ENCODE data around the gene CEBPA.
"Not testable (repeated sequence)": the region's sequence is repeated elsewhere in the genome, so short reads cannot be mapped to it uniquely, and the experiment has no call there.

The CEBPA gene

DNA sequence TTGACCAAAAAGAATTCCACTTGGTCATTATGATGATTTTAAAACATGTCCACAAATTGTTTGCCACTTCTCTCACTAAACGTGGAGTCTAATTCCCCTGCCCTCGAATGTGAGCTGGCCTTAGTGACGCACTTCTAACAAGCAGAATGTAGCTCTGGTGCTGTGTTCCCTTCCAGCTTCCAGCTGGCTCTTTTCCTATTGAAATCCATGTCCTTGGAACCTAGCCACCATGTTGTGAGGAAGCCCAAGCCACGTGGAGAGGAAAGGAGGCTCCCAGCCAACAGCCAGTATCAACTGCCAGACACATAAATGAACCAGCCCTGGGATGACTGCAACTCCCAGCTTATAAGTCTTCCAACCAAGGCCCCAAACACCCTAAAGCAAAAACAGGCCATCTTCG lies 23.6 kb upstream of the CEBPA start:
- Histone ChIP-seq H3K9me3 (ENCODE audit: insufficient read depth, low read length) (no peaks in the 10 kb centered on the region), H3K9ac (ENCODE audit: low read length) (no peak overlapping the region), H3K27me3 (ENCODE audit: low read depth, low read length) (peaks cover 8% of the 10 kb centered on the region; the same call in 1 of the 2 replicates), H3K4me1 (ENCODE audit: low read length) (no peaks in the 10 kb centered on the region), H3K36me3 (replicated peaks; ENCODE audit: low read depth, low read length) (no peaks in the 10 kb centered on the region), H4K20me1 (ENCODE audit: insufficient read depth, low read length) (no peaks in the 10 kb centered on the region), H3K79me2 (ENCODE audit: low read length) (no peaks in the 10 kb centered on the region), H2AFZ (ENCODE audit: low read depth, low read length) (no peak overlapping the region), H3K4me2 (ENCODE audit: low read length) (no peak overlapping the region), H3K4me3 (ENCODE audit: low read length) (no peak overlapping the region), H3K27ac (ENCODE audit: low read length) (no peak overlapping the region)
- no peak for TF ChIP-seq EZH2phosphoT487 (IDR thresholded peaks at IDR 0.05; ENCODE audit: low read depth)
- TF ChIP-seq, protein P1, sequence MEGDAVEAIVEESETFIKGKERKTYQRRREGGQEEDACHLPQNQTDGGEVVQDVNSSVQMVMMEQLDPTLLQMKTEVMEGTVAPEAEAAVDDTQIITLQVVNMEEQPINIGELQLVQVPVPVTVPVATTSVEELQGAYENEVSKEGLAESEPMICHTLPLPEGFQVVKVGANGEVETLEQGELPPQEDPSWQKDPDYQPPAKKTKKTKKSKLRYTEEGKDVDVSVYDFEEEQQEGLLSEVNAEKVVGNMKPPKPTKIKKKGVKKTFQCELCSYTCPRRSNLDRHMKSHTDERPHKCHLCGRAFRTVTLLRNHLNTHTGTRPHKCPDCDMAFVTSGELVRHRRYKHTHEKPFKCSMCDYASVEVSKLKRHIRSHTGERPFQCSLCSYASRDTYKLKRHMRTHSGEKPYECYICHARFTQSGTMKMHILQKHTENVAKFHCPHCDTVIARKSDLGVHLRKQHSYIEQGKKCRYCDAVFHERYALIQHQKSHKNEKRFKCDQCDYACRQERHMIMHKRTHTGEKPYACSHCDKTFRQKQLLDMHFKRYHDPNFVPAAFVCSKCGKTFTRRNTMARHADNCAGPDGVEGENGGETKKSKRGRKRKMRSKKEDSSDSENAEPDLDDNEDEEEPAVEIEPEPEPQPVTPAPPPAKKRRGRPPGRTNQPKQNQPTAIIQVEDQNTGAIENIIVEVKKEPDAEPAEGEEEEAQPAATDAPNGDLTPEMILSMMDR (IDR thresholded peaks at IDR 0.05; ENCODE audit: low read depth, low read length), result no peak

DNA sequence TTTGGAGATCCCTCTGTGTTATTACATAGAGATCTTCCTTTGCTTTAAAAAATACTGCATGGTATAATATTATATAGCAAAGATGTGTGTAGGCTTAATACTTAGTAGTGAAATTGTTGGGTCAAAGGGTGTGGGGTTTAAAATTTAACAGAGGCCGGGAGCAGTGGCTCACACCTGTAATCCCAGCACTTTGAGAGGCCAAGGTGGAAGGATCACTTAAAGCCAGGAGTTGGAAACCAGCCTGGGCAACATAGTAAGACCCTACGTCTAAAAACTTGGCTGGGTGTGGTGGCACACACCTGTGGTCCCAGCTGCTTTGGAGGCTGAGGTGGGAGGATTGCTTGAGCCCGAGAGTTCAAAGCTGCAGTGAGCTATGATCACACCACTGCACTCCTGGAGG lies 22.3 kb upstream of the CEBPA start:
- no peak overlapping the region for H3K4me2 ChIP-seq (ENCODE audit: low read length)
- H3K4me3 ChIP-seq (ENCODE audit: low read length), result no peak overlapping the region
- H3K9ac ChIP-seq (ENCODE audit: low read length), result no peak overlapping the region
- TF ChIP-seq, protein P1 (IDR thresholded peaks at IDR 0.05; ENCODE audit: low read depth, low read length), result no peak
- no peak for TF ChIP-seq EZH2phosphoT487 (IDR thresholded peaks at IDR 0.05; ENCODE audit: low read depth)
- no peaks in the 10 kb centered on the region for H3K79me2 ChIP-seq (ENCODE audit: low read length)
- H4K20me1 ChIP-seq (ENCODE audit: insufficient read depth, low read length), result no peaks in the 10 kb centered on the region
- no peaks in the 10 kb centered on the region for H3K9me3 ChIP-seq (ENCODE audit: insufficient read depth, low read length)
- H3K4me1 ChIP-seq (ENCODE audit: low read length), result no peaks in the 10 kb centered on the region
- no peaks in the 10 kb centered on the region for H3K36me3 ChIP-seq (replicated peaks; ENCODE audit: low read depth, low read length)
- no peak overlapping the region for H3K27ac ChIP-seq (ENCODE audit: low read length)
- H3K27me3 ChIP-seq (ENCODE audit: low read depth, low read length), result peaks cover 4% of the 10 kb centered on the region; the same call in 1 of the 2 replicates
- H2AFZ ChIP-seq (ENCODE audit: low read depth, low read length), result no peak overlapping the region

DNA sequence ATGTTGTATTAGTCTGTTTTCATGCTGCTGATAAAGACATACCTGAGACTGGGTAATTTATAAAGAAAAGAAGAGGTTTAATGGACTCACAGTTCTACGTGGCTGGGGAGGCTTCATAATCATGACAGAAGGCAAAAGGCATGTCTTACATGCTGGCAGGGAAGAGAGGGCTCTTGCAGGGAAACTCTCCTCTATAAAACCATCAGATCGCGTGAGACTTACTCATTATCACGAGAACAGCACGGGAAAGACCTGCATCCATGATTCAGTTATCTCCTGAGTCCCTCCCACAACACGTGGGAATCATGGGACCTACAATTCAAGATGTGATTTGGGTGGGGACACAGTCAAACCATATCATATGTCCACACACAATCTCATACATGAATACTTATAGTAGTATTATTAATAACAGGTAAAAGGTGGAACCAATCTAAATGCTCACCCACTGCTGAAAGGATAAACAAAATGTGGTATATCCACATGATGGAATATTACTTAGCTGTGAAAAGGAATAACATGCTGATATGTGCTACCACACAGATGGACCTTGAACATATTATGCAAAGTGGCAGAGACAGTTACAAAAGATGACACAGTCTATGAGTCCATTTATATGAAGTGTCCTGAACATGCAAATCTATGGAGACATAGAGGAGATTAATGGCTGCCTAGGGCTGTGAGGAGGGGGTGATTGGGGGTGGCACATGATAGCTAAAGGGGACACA lies 20.9 kb upstream of the CEBPA start:
- Histone ChIP-seq H3K36me3 (replicated peaks; ENCODE audit: low read depth, low read length) (no peaks in the 10 kb centered on the region), H3K9ac (ENCODE audit: low read length) (no peak overlapping the region)

DNA sequence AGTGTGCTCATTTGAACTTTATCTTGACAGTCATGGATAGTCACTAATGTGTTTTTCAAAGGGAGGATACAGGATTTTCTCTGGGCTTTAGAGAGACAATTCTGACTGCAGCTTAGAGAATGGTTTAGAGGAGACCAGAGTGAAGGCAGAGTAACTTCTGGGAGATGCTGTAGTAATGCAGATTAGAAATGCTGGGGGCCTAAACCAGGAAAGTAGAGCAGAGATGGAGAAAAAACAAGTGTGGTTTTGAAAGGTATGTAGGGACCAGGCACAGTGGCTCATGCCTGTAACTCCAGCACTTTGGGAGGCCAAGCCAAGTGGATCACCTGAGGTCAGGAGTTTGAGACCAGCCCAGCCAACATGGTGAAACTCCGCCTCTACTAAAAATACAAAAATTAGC lies 18.3 kb upstream of the CEBPA start:
- no peaks in the 10 kb centered on the region for H3K79me2 ChIP-seq (ENCODE audit: low read length)
- TF ChIP-seq, protein P1 (IDR thresholded peaks at IDR 0.05; ENCODE audit: low read depth, low read length), result no peak
- no peak for TF ChIP-seq EZH2phosphoT487 (IDR thresholded peaks at IDR 0.05; ENCODE audit: low read depth)
- H3K9ac ChIP-seq (ENCODE audit: low read length), result no peak overlapping the region
- no peak overlapping the region for H3K4me2 ChIP-seq (ENCODE audit: low read length)
- no peaks in the 10 kb centered on the region for H4K20me1 ChIP-seq (ENCODE audit: insufficient read depth, low read length)
- H3K36me3 ChIP-seq (replicated peaks; ENCODE audit: low read depth, low read length), result no peaks in the 10 kb centered on the region
- H3K27ac ChIP-seq (ENCODE audit: low read length), result no peak overlapping the region
- H3K4me1 ChIP-seq (ENCODE audit: low read length), result no peaks in the 10 kb centered on the region
- H2AFZ ChIP-seq (ENCODE audit: low read depth, low read length), result no peak overlapping the region
- no peaks in the 10 kb centered on the region for H3K9me3 ChIP-seq (ENCODE audit: insufficient read depth, low read length)
- H3K4me3 ChIP-seq (ENCODE audit: low read length), result no peak overlapping the region
- H3K27me3 ChIP-seq (ENCODE audit: low read depth, low read length), result no peaks in the 10 kb centered on the region

More for the DNA sequence above, 20.9 kb upstream of the CEBPA start:
- no peaks in the 10 kb centered on the region for H3K79me2 ChIP-seq (ENCODE audit: low read length)
- H3K27me3 ChIP-seq (ENCODE audit: low read depth, low read length), result no peaks in the 10 kb centered on the region
- no peaks in the 10 kb centered on the region for H3K4me1 ChIP-seq (ENCODE audit: low read length)
- H3K4me3 ChIP-seq (ENCODE audit: low read length), result no peak overlapping the region
- H3K4me2 ChIP-seq (ENCODE audit: low read length), result no peak overlapping the region
- no peak overlapping the region for H2AFZ ChIP-seq (ENCODE audit: low read depth, low read length)
- no peaks in the 10 kb centered on the region for H4K20me1 ChIP-seq (ENCODE audit: insufficient read depth, low read length)
- H3K27ac ChIP-seq (ENCODE audit: low read length), result no peak overlapping the region
- TF ChIP-seq, protein P1 (IDR thresholded peaks at IDR 0.05; ENCODE audit: low read depth, low read length), result no peak
- TF ChIP-seq EZH2phosphoT487 (IDR thresholded peaks at IDR 0.05; ENCODE audit: low read depth), result no peak
- no peaks in the 10 kb centered on the region for H3K9me3 ChIP-seq (ENCODE audit: insufficient read depth, low read length)

DNA sequence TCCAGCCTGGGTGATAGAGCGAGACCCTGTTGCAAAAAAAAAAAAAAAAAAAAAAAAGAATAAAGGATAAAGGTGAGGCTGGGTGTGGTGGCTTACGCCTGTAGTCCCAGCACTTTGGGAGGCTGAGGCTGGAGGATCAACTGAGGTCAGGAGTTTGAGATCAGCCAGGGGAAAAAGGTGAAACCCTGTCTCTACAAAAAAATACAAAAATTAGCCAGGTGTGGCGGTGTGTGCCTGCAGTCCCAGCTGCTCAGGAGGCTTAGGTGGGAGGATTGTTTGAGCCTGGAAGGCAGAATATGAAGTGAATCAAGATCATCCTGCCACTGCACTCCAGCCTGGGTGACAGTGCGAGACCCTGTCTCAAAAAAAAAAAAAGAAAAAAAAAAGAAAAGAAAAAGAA lies 15.7 kb upstream of the CEBPA start:
- not testable (repeated sequence) for H3K9ac ChIP-seq (ENCODE audit: low read length); H3K27me3 ChIP-seq (ENCODE audit: low read depth, low read length); H3K4me2 ChIP-seq (ENCODE audit: low read length); H3K4me1 ChIP-seq (ENCODE audit: low read length); H3K79me2 ChIP-seq (ENCODE audit: low read length); H3K9me3 ChIP-seq (ENCODE audit: insufficient read depth, low read length); H2AFZ ChIP-seq (ENCODE audit: low read depth, low read length); H3K36me3 ChIP-seq (replicated peaks; ENCODE audit: low read depth, low read length); H3K4me3 ChIP-seq (ENCODE audit: low read length); H4K20me1 ChIP-seq (ENCODE audit: insufficient read depth, low read length); H3K27ac ChIP-seq (ENCODE audit: low read length)
